BJ (cell line): Measurements from ENCODE around the gene PLEKHG7. TPM values are rescaled to one million over a fixed set of nuclear protein-coding genes. Genes with fewer than 3 reads are reported as not detected.

Source experiments
- CTCF ChIA-PET: fragments of 350-600 bp; formaldehyde crosslinking; extraction: SDS; loops from one replicate; lab custom pipeline; 2021; ENCODE audit warnings: antibody characterized with exemption, inconsistent platforms; lab: Yijun Ruan, JAX
- POLR2A ChIA-PET: fragments of 300-600 bp; sonication (Branson Sonifier 250); formaldehyde crosslinking; extraction: SDS; loops from one replicate; lab custom pipeline; 2021; ENCODE audit warnings: antibody characterized with exemption; lab: Charles Lee
- DNase-seq: peaks from one replicate; pipeline ENCODE4 v3.0.0-alpha.2; 2011; ENCODE audit warnings: low read depth
- H3K27me3 ChIP-seq: 2 replicates; pipeline ENCODE4 v1.6.0; 2011; ENCODE audit warnings: low read length; ENCODE audit not compliant: control insufficient read depth, insufficient read depth
- H3K36me3 ChIP-seq: 2 replicates; pipeline ENCODE4 v1.5.1; 2011; ENCODE audit warnings: low read length; ENCODE audit not compliant: control insufficient read depth, insufficient read depth
- H3K4me3 ChIP-seq: 2 replicates; pipeline ENCODE4 v1.5.1; 2011; ENCODE audit warnings: low read depth, mild to moderate bottlenecking, control low read depth, low read length
- CTCF ChIP-seq: IDR thresholded peaks from 2 replicates; pipeline ENCODE4 v1.5.1; 2011; ENCODE audit warnings: low read depth, mild to moderate bottlenecking, control low read depth, inconsistent platforms, low read length, moderate library complexity; ENCODE audit not compliant: insufficient read depth
- polyA plus RNA-seq: library from polyadenylated mRNA; depleted of rRNA; stranded (reverse); fragments of >200 nt; gene quantifications from 2 replicates; pipeline ENCODE4 v1.2.3, GENCODE V29; 2011

PLEKHG7 gene
- polyA plus RNA-seq, 1 experiment: not detected

- ChIA-PET POLR2A (no interaction called here), CTCF (interaction anchor here (1.1 kb wide), 1 partner anchor 22 kb away, joined by 3 read pairs; no protein-coding TSS in a partner anchor)
- no peaks in the 10 kb centered on the region for H3K36me3 ChIP-seq
- no peak for TF ChIP-seq CTCF
- no peak overlapping the region for H3K4me3 ChIP-seq
- peaks cover 5% of the 10 kb centered on the region; the same call in 1 of the 2 replicates for H3K27me3 ChIP-seq
- DNase-seq: no peak
Observed at GRCh38 chr12:92729773-92730305, 27.1 kb downstream of the PLEKHG7 start.

- no peak overlapping the region for H3K4me3 ChIP-seq
- no peak for DNase-seq
- TF ChIP-seq CTCF: no peak
- ChIA-PET POLR2A (no interaction called here), CTCF (no interaction called here)
- peaks cover 5% of the 10 kb centered on the region; the same call in 1 of the 2 replicates for H3K27me3 ChIP-seq
- no peaks in the 10 kb centered on the region for H3K36me3 ChIP-seq
Observed at GRCh38 chr12:92730758-92731157, 28.0 kb downstream of the PLEKHG7 start.

GRCh38 chr12:92732216-92732615 lies 29.4 kb downstream of the PLEKHG7 start:
- Histone ChIP-seq H3K36me3 (no peaks in the 10 kb centered on the region), H3K4me3 (no peak overlapping the region), H3K27me3 (peaks cover 5% of the 10 kb centered on the region; the same call in 1 of the 2 replicates)
- DNase-seq: no peak
- CTCF ChIA-PET: no interaction called here
- no peak for TF ChIP-seq CTCF
- POLR2A ChIA-PET: no interaction called here

GRCh38 chr12:92732716-92733115 lies 29.9 kb downstream of the PLEKHG7 start:
- DNase-seq: no peak
- no peak for TF ChIP-seq CTCF
- no peak overlapping the region for H3K4me3 ChIP-seq
- no peaks in the 10 kb centered on the region for H3K36me3 ChIP-seq
- ChIA-PET CTCF (no interaction called here), POLR2A (no interaction called here)
- H3K27me3 ChIP-seq: peaks cover 5% of the 10 kb centered on the region; the same call in 1 of the 2 replicates

GRCh38 chr12:92733181-92733580 lies 30.4 kb downstream of the PLEKHG7 start:
- Histone ChIP-seq H3K4me3 (no peak overlapping the region), H3K27me3 (peaks cover 5% of the 10 kb centered on the region; the same call in 1 of the 2 replicates), H3K36me3 (no peaks in the 10 kb centered on the region)
- POLR2A ChIA-PET: no interaction called here
- DNase-seq: no peak
- TF ChIP-seq CTCF: no peak
- CTCF ChIA-PET: interaction anchor here (0.9 kb wide), 1 partner anchor 13 kb away, joined by 3 read pairs; no protein-coding TSS in a partner anchor
